ENCODE measurements around the gene KRT13. TPM values are rescaled to one million over a fixed set of nuclear protein-coding genes. Genes with fewer than 3 reads are reported as not detected.

The KRT13 gene
- total RNA-seq, 1 experiment from 2014 or later, result 606 TPM

DNA sequence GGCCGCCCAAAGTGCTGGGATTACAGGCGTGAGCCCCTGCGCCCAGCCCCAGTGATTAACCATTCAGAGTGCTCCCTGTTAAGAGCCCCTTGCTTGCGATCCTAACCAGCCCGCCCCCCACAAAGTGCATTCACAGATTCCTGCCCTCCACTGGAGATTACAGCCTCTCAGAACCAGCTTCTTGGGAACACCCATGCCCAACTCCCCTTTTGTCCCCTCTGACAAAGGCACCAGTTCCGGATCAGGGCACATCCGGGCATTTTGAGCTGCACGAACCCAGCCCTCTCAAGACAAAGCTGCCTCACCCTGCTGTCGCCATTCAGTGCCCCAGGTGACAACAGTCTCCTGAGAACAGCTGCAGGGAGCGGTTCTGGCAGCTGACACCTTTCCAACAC, 23.5 kb upstream of the KRT13 start:
- ChIA-PET CTCF (interaction anchor here (1.2 to 3.3 kb wide), 2 partner anchors 20 to 34 kb away, joined by 4 to 27 read pairs; no protein-coding TSS in a partner anchor), POLR2A (ENCODE audit: unreplicated experiment) (interaction anchor here (0.5 to 3.5 kb wide), 13 partner anchors 9 to 710 kb away, joined by 3 to 78 read pairs (median 8); partner anchors contain the start of genes EIF1 and KRT13)
- no TSS peak for BruUV-seq (replicated peaks)
- TF ChIP-seq CTCF (conservative IDR thresholded peaks at IDR 0.05) (no peak), EZH2 (IDR thresholded peaks at IDR 0.05; ENCODE audit: low read depth) (no peak)
- H3K27me3 ChIP-seq (ENCODE audit: insufficient read depth, low read depth), result no peaks in the 10 kb centered on the region
- peak; percentile 57 to 63 for DNase-seq
- H3K4me1 ChIP-seq (replicated peaks; ENCODE audit: insufficient read depth), result peaks cover 64% of the 10 kb centered on the region
- H3K4me2 ChIP-seq, result peak overlapping the region; percentile 98
- H3K36me3 ChIP-seq (ENCODE audit: low read depth), result peaks cover 29% of the 10 kb centered on the region
- no peaks in the 10 kb centered on the region for H3K9me2 ChIP-seq (ENCODE audit: insufficient read depth)
- H3K27ac ChIP-seq, result peak overlapping the region; percentile 95
- H3K4me3 ChIP-seq, result peak overlapping the region; percentile 93
- H3K79me2 ChIP-seq (ENCODE audit: low read depth), result peaks cover 48% of the 10 kb centered on the region
- H2AFZ ChIP-seq, result no peak overlapping the region
- peaks cover 14% of the 10 kb centered on the region for H4K20me1 ChIP-seq (ENCODE audit: insufficient read depth)
- H3K9me3 ChIP-seq (ENCODE audit: insufficient read depth, low read depth), result no peaks in the 10 kb centered on the region
- intact Hi-C loops (cut with micrococcal nuclease; ENCODE audit: unreplicated experiment), result loop anchor here (1.0 to 10.0 kb wide), 3 partner anchors 7 to 204 kb away; no protein-coding TSS in a partner anchor
- H3F3A ChIP-seq (ENCODE audit: insufficient read depth, low read depth), result peaks cover 76% of the 10 kb centered on the region

DNA sequence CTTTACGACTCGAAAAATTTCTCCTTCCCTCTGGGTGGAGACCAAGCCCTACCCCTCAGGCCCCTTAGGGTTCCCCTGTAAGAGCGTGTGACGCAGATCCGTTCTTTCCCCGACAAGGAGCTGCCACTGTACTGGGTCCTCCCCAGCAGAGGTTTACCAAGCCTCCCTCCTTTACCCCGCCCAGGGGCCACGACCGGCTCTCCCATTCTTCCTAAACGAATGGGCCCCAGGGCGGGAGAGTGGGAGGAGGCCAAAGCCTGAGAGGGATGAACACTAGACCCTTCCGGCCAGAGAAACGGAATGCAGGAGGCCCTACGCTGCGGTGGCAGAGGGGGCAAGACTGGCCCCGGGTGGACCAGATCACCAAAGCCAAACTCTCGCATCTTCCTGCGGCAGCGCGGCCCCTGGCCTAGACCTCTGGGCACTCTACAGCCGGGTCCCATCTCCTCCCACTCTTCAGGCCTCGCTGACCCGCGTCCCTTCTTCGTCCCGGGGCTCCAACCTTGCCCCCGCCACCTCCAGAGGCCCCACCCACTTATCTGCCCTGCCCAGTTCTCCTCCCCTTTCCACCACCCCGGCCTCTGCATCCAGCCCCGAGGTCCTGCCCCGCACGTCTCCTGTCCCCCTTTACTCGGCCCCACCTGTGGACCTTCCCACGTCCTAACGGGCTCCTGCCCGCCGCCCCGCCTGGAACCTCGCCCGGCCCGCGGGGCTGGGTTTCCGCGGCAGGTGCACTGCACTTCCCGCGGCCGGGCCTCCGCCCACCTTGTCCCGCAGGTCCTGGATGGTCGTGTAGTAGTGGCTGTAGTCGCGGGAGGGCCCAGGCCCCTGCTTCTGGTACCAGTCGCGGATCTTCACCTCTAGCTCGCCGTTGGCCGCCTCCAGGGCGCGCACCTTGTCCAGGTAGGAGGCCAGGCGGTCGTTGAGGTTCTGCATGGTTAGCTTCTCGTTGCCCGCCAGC, 21.9 kb upstream of the KRT13 start:
- H4K20me1 ChIP-seq (ENCODE audit: insufficient read depth), result peaks cover 19% of the 10 kb centered on the region
- peak overlapping the region; percentile 98 for H3K4me2 ChIP-seq
- TF ChIP-seq EZH2 (IDR thresholded peaks at IDR 0.05; ENCODE audit: low read depth) (no peak), CTCF (conservative IDR thresholded peaks at IDR 0.05) (no peak)
- H3K4me3 ChIP-seq, result peak overlapping the region; percentile 93
- peaks cover 65% of the 10 kb centered on the region for H3K4me1 ChIP-seq (replicated peaks; ENCODE audit: insufficient read depth)
- BruUV-seq (replicated peaks), result TSS peak; percentile 52
- intact Hi-C loops (cut with micrococcal nuclease; ENCODE audit: unreplicated experiment), result loop anchor here (1.0 to 10.0 kb wide), 3 partner anchors 9 to 203 kb away; no protein-coding TSS in a partner anchor
- no peaks in the 10 kb centered on the region for H3K9me2 ChIP-seq (ENCODE audit: insufficient read depth)
- peak overlapping the region; percentile 95 for H3K27ac ChIP-seq
- peak in 1 of 2 experiments; percentile 69 for DNase-seq
- H2AFZ ChIP-seq, result no peak overlapping the region
- POLR2A ChIA-PET (ENCODE audit: unreplicated experiment), result interaction anchor here (0.6 to 3.5 kb wide), 8 partner anchors 9 to 1388 kb away, joined by 3 to 78 read pairs (median 9); partner anchors contain the start of genes EIF1, KRT13 and KRT15
- peaks cover 38% of the 10 kb centered on the region for H3K36me3 ChIP-seq (ENCODE audit: low read depth)
- H3K9me3 ChIP-seq (ENCODE audit: insufficient read depth, low read depth), result no peaks in the 10 kb centered on the region
- peaks cover 93% of the 10 kb centered on the region for H3F3A ChIP-seq (ENCODE audit: insufficient read depth, low read depth)
- H3K79me2 ChIP-seq (ENCODE audit: low read depth), result peaks cover 58% of the 10 kb centered on the region
- H3K27me3 ChIP-seq (ENCODE audit: insufficient read depth, low read depth), result no peaks in the 10 kb centered on the region
- CTCF ChIA-PET, result interaction anchor here (0.5 to 3.3 kb wide), 3 partner anchors 21 to 136 kb away, joined by 3 to 27 read pairs (median 4); no protein-coding TSS in a partner anchor

GRCh38 chr17:41524261-41524660, 18.8 kb upstream of the KRT13 start:
- Histone ChIP-seq H3K27me3 (ENCODE audit: insufficient read depth, low read depth) (no peaks in the 10 kb centered on the region), H4K20me1 (ENCODE audit: insufficient read depth) (peaks cover 19% of the 10 kb centered on the region), H3K9me3 (ENCODE audit: insufficient read depth, low read depth) (no peaks in the 10 kb centered on the region), H3K4me2 (peak overlapping the region; percentile 98), H3K27ac (peak overlapping the region; percentile 95), H3F3A (ENCODE audit: insufficient read depth, low read depth) (peaks cover 93% of the 10 kb centered on the region), H3K4me1 (replicated peaks; ENCODE audit: insufficient read depth) (peaks cover 64% of the 10 kb centered on the region), H3K9me2 (ENCODE audit: insufficient read depth) (no peaks in the 10 kb centered on the region), H2AFZ (no peak overlapping the region), H3K4me3 (peak overlapping the region; percentile 93), H3K79me2 (ENCODE audit: low read depth) (peaks cover 62% of the 10 kb centered on the region), H3K36me3 (ENCODE audit: low read depth) (peaks cover 38% of the 10 kb centered on the region)
- ChIA-PET CTCF (no interaction called here), POLR2A (ENCODE audit: unreplicated experiment) (interaction anchor here (0.5 to 0.6 kb wide), 2 partner anchors 25 to 439 kb away, joined by 4 to 8 read pairs; no protein-coding TSS in a partner anchor)
- TF ChIP-seq CTCF (conservative IDR thresholded peaks at IDR 0.05) (no peak), EZH2 (IDR thresholded peaks at IDR 0.05; ENCODE audit: low read depth) (no peak)
- peak in 1 of 2 experiments; percentile 50 for DNase-seq
- BruUV-seq (replicated peaks), result no TSS peak
- intact Hi-C loops (cut with micrococcal nuclease; ENCODE audit: unreplicated experiment), result loop anchor here (10.0 kb wide), 1 partner anchor 199 kb away; no protein-coding TSS in a partner anchor
